Effector memory CD4-positive, alpha-beta T cell (primary cell): Measurements from ENCODE around the gene RAB9B.

ENCODE experiments used
- DNase-seq, 3 donors: peaks; one replicate each; pipeline ENCODE4 v3.0.0-alpha.2; 2020
- H3K27ac ChIP-seq: 2 replicates; pipeline ENCODE4 v1.7.0; 2013; ENCODE audit warnings: mild to moderate bottlenecking, low read length, moderate library complexity; ENCODE audit not compliant: insufficient read depth, poor library complexity, severe bottlenecking
- H3K27me3 ChIP-seq: replicated peaks from 2 replicates; pipeline ENCODE4 v1.7.0; 2013; ENCODE audit warnings: mild to moderate bottlenecking, low read length; ENCODE audit not compliant: insufficient read depth, control insufficient read depth, poor library complexity, severe bottlenecking
- H3K36me3 ChIP-seq: 2 replicates; pipeline ENCODE4 v1.7.0; 2013; ENCODE audit warnings: mild to moderate bottlenecking, low read length, moderate library complexity; ENCODE audit not compliant: control insufficient read depth, insufficient read depth
- H3K4me1 ChIP-seq: 2 replicates; pipeline ENCODE4 v1.7.0; 2013; ENCODE audit warnings: low read length, mild to moderate bottlenecking; ENCODE audit not compliant: control insufficient read depth, insufficient read depth, poor library complexity, severe bottlenecking
- H3K4me3 ChIP-seq: 2 replicates; pipeline ENCODE4 v1.7.0; 2013; ENCODE audit warnings: low read length, low read depth, mild to moderate bottlenecking; ENCODE audit not compliant: insufficient read depth, poor library complexity, severe bottlenecking
- H3K9me3 ChIP-seq: 2 replicates; pipeline ENCODE4 v1.7.0; 2013; ENCODE audit warnings: mild to moderate bottlenecking, low read length, moderate library complexity; ENCODE audit not compliant: control insufficient read depth

Gene RAB9B

GRCh38 chrX:103776546-103776945 lies 55.5 kb downstream of the RAB9B start, which contains the start of gene PLP1:
TSS of gene PLP1 (plus strand) at chrX:103776840. CDS start at chrX:103776996, 156 bp downstream.
- no peaks in the 10 kb centered on the region for H3K4me1 ChIP-seq
- H3K9me3 ChIP-seq = no peaks in the 10 kb centered on the region
- no peak within 1 kb of the TSS for H3K27ac ChIP-seq
- no peaks in the 10 kb centered on the region for H3K36me3 ChIP-seq
- DNase-seq = no peak
- no peak within 1 kb of the TSS for H3K4me3 ChIP-seq
- H3K27me3 ChIP-seq = no peaks in the 10 kb centered on the region

- no peak overlapping the region for H3K4me3 ChIP-seq
- no peaks in the 10 kb centered on the region for H3K27me3 ChIP-seq
- H3K4me1 ChIP-seq = no peaks in the 10 kb centered on the region
- no peak for DNase-seq
- no peak overlapping the region for H3K27ac ChIP-seq
- no peaks in the 10 kb centered on the region for H3K9me3 ChIP-seq
- H3K36me3 ChIP-seq = no peaks in the 10 kb centered on the region
These were observed 57.9 kb downstream of the RAB9B start for GRCh38 chrX:103774070-103774642.

GRCh38 chrX:103773445-103773844 lies 58.6 kb downstream of the RAB9B start:
- no peak for DNase-seq
- H3K9me3 ChIP-seq = no peaks in the 10 kb centered on the region
- no peaks in the 10 kb centered on the region for H3K27me3 ChIP-seq
- H3K4me1 ChIP-seq = no peaks in the 10 kb centered on the region
- no peaks in the 10 kb centered on the region for H3K36me3 ChIP-seq
- H3K27ac ChIP-seq = no peak overlapping the region
- H3K4me3 ChIP-seq = no peak overlapping the region
